Activated CD8-positive, alpha-beta T cell treated with anti-CD3 and anti-CD28 coated beads for 36 hours (primary cell): ENCODE results near the gene DPM3. TPM values are rescaled to one million over a fixed set of nuclear protein-coding genes. Genes with fewer than 3 reads are reported as not detected.

Experiments used
- ATAC-seq: fragments of 200-7000 bp; cut with Tn5 transposase; one replicate; pipeline ENCODE4 v1.10.0; 2021; ENCODE audit warnings: mild to moderate bottlenecking, moderate library complexity
- CTCF ChIA-PET: fragments of 350-600 bp; sonication (Branson Sonifier 250); formaldehyde crosslinking; loops from one replicate; lab custom pipeline; 2021; ENCODE audit warnings: antibody characterized with exemption; lab: Charles Lee
- POLR2A ChIA-PET: fragments of 350-600 bp; sonication (Branson Sonifier 250); formaldehyde crosslinking; loops from one replicate; lab custom pipeline; 2021; ENCODE audit warnings: antibody characterized with exemption; lab: Charles Lee
- DNase-seq: peaks from one replicate; pipeline ENCODE4 v3.0.0-alpha.2; 2020
- H3K27ac Mint-ChIP-seq: one replicate; pipeline ENCODE4 v1.8.0; 2021; ENCODE audit warnings: mild to moderate bottlenecking, mixed read lengths
- H3K27me3 Mint-ChIP-seq: one replicate; pipeline ENCODE4 v1.8.0; 2021; ENCODE audit warnings: mixed read lengths
- H3K36me3 Mint-ChIP-seq: one replicate; pipeline ENCODE4 v1.8.0; 2021; ENCODE audit warnings: low read depth, mixed read lengths
- H3K4me1 Mint-ChIP-seq: one replicate; pipeline ENCODE4 v1.8.0; 2021; ENCODE audit warnings: low read depth, mixed read lengths
- H3K4me3 Mint-ChIP-seq: one replicate; pipeline ENCODE4 v1.8.0; 2021; ENCODE audit warnings: mild to moderate bottlenecking, moderate library complexity, mixed read lengths
- H3K9me3 Mint-ChIP-seq: one replicate; pipeline ENCODE4 v1.8.0; 2021; ENCODE audit warnings: mixed read lengths
- CTCF ChIP-seq: fragments of 200-600 bp; IDR thresholded peaks from one replicate; pipeline ENCODE4 v1.8.0; 2022; ENCODE audit warnings: antibody characterized with exemption, mild to moderate bottlenecking
- intact Hi-C: fragments of 100-400 bp; cut with micrococcal nuclease; formaldehyde crosslinking; loops from one replicate; pipeline ENCODE4 v1.10.0; 2022
- total RNA-seq, 2 experiments: library from RNA; stranded (reverse); gene quantifications; one replicate each; pipeline ENCODE4 v1.2.3, GENCODE V29; 2021

DPM3 gene
- total RNA-seq, 2 experiments from 2014 or later, result 37.1 to 38.1 TPM

- TF ChIP-seq CTCF, result no peak
- CTCF ChIA-PET, result interaction anchor here (1.3 to 13.3 kb wide), 14 partner anchors 8 to 85 kb away, joined by 3 to 312 read pairs (median 10); partner anchors contain the start of genes DPM3, MTX1, SLC50A1 and THBS3
- no peak overlapping the region for H3K27ac Mint-ChIP-seq
- H3K4me3 Mint-ChIP-seq, result no peak overlapping the region
- intact Hi-C loops, result loop anchor here (5.0 kb wide), 1 partner anchor 51 kb away; no protein-coding TSS in a partner anchor
- peaks cover 19% of the 10 kb centered on the region for H3K36me3 Mint-ChIP-seq
- no peaks in the 10 kb centered on the region for H3K9me3 Mint-ChIP-seq
- ATAC-seq (no peak), DNase-seq (peak; percentile 66)
- H3K4me1 Mint-ChIP-seq, result peaks cover 43% of the 10 kb centered on the region
- no peaks in the 10 kb centered on the region for H3K27me3 Mint-ChIP-seq
- POLR2A ChIA-PET, result interaction anchor here (1.0 to 6.9 kb wide), 3 partner anchors 8 to 18 kb away, joined by 3 to 57 read pairs (median 6); no protein-coding TSS in a partner anchor
Observed at GRCh38 chr1:155175927-155176371, 35.6 kb upstream of the DPM3 start.

GRCh38 chr1:155175281-155175926 lies 35.1 kb upstream of the DPM3 start:
- DNase-seq, result no peak
- H3K36me3 Mint-ChIP-seq, result peaks cover 21% of the 10 kb centered on the region
- ChIA-PET CTCF (interaction anchor here (1.2 to 13.3 kb wide), 16 partner anchors 9 to 90 kb away, joined by 3 to 312 read pairs (median 10); partner anchors contain the start of genes DPM3, MTX1, SCAMP3 and SLC50A1), POLR2A (interaction anchor here (0.6 to 6.9 kb wide), 8 partner anchors 9 to 90 kb away, joined by 3 to 57 read pairs (median 6); no protein-coding TSS in a partner anchor)
- no peak for TF ChIP-seq CTCF
- peaks cover 43% of the 10 kb centered on the region for H3K4me1 Mint-ChIP-seq
- intact Hi-C loops, result loop anchor here (5.0 kb wide), 1 partner anchor 52 kb away; no protein-coding TSS in a partner anchor
- peak overlapping the region; percentile 96 for H3K4me3 Mint-ChIP-seq
- no peak overlapping the region for H3K27ac Mint-ChIP-seq
- no peaks in the 10 kb centered on the region for H3K9me3 Mint-ChIP-seq
- ATAC-seq, result no peak
- no peaks in the 10 kb centered on the region for H3K27me3 Mint-ChIP-seq

- POLR2A ChIA-PET, result interaction anchor here (0.5 to 6.9 kb wide), 12 partner anchors 8 to 115 kb away, joined by 3 to 57 read pairs (median 4); no protein-coding TSS in a partner anchor
- Mint-ChIP-seq H3K27ac (peak overlapping the region; percentile 98), H3K27me3 (no peaks in the 10 kb centered on the region)
Observed at GRCh38 chr1:155174324-155175280, 34.3 kb upstream of the DPM3 start.

More at GRCh38 chr1:155174324-155175280, 34.3 kb upstream of the DPM3 start:
- H3K4me3 Mint-ChIP-seq, result peak overlapping the region; percentile 96
- TF ChIP-seq CTCF, result no peak
- no peak for ATAC-seq
- no peaks in the 10 kb centered on the region for H3K9me3 Mint-ChIP-seq
- H3K4me1 Mint-ChIP-seq, result peaks cover 43% of the 10 kb centered on the region
- CTCF ChIA-PET, result interaction anchor here (1.2 to 13.3 kb wide), 17 partner anchors 8 to 89 kb away, joined by 3 to 312 read pairs (median 10); partner anchors contain the start of genes DPM3, MTX1, SCAMP3 and SLC50A1
- intact Hi-C loops, result loop anchor here (5.0 kb wide), 1 partner anchor 53 kb away; no protein-coding TSS in a partner anchor
- peak; percentile 67 for DNase-seq
- peaks cover 27% of the 10 kb centered on the region for H3K36me3 Mint-ChIP-seq
